GM21717 (cell line): ENCODE results near the gene APRT.
"Not testable (repeated sequence)": the region's sequence is repeated elsewhere in the genome, so short reads cannot be mapped to it uniquely, and the experiment has no call there.

Source experiments
- ATAC-seq: cut with Tn5 transposase; IDR thresholded peaks from one replicate; pipeline ENCODE4 v1.9.1; 2021; ENCODE audit warnings: mild to moderate bottlenecking, moderate library complexity; ENCODE audit not compliant: unreplicated experiment

APRT gene

GRCh38 chr16:88824256-88825077, 12.7 kb upstream of the APRT start:
- ATAC-seq, result no peak

GRCh38 chr16:88823646-88824045, 11.9 kb upstream of the APRT start:
- not testable (repeated sequence) for ATAC-seq

- ATAC-seq, result no peak
These were observed 10.7 kb upstream of the APRT start for GRCh38 chr16:88822281-88823040.

- ATAC-seq, result no peak
These were observed 9.6 kb upstream of the APRT start for GRCh38 chr16:88821168-88821850.

- no peak for ATAC-seq
These were observed 8.8 kb upstream of the APRT start for GRCh38 chr16:88820385-88821025.

GRCh38 chr16:88819126-88819525, 7.4 kb upstream of the APRT start:
- ATAC-seq, result no peak

GRCh38 chr16:88818575-88818874, 6.8 kb upstream of the APRT start:
- no peak for ATAC-seq

- ATAC-seq, result no peak
These were observed 6.3 kb upstream of the APRT start for GRCh38 chr16:88817785-88818574.

- no peak for ATAC-seq
These were observed 5.2 kb upstream of the APRT start for GRCh38 chr16:88816736-88817535.

- no peak for ATAC-seq
These were observed 4.3 kb upstream of the APRT start for GRCh38 chr16:88815901-88816589.

GRCh38 chr16:88815227-88815626, 3.5 kb upstream of the APRT start:
- ATAC-seq, result no peak

GRCh38 chr16:88814144-88814502, 2.4 kb upstream of the APRT start:
- no peak for ATAC-seq

GRCh38 chr16:88813269-88814143, 1.8 kb upstream of the APRT start:
- no peak for ATAC-seq

GRCh38 chr16:88812513-88813268, 963 bp upstream of the APRT start:
- ATAC-seq, result no peak

GRCh38 chr16:88810912-88811768, 588 bp downstream of the APRT start:
- ATAC-seq, result peak; percentile 34

- ATAC-seq, result no peak
These were observed 1.4 kb downstream of the APRT start for GRCh38 chr16:88810166-88810911.
